Vagina (tissue), 2 donors: ENCODE measurements around the gene USP47. TPM values are rescaled to one million over a fixed set of nuclear protein-coding genes. Genes with fewer than 3 reads are reported as not detected.

Experiments
- DNase-seq, 2 donors: peaks; one replicate each; pipeline ENCODE4 v3.0.0-alpha.2; 2017; ENCODE audit errors: extremely low spot score in 2 of 2
- H3K27ac ChIP-seq: fragments of 200-600 bp; sonication (generic); one replicate; pipeline ENCODE4 v1.5.1; 2019
- H3K27me3 ChIP-seq: fragments of 200-600 bp; sonication (generic); one replicate; pipeline ENCODE4 v1.5.1; 2019
- H3K36me3 ChIP-seq, 2 donors: fragments of 200-600 bp; sonication (generic); one replicate each; pipeline ENCODE4 v1.5.1; 2017 to 2019
- H3K4me1 ChIP-seq: fragments of 200-600 bp; sonication (generic); one replicate; pipeline ENCODE4 v1.5.1; 2019
- H3K4me3 ChIP-seq, 2 donors: fragments of 200-600 bp; sonication (generic); 1 replicate in 1 of 2; 2 replicates in 1 of 2; pipeline ENCODE4 v1.5.1; 2016 to 2019
- H3K9me3 ChIP-seq: fragments of 200-600 bp; sonication (generic); one replicate; pipeline ENCODE4 v1.5.1; 2019
- POLR2A ChIP-seq, 2 donors: fragments of 450-650 bp; IDR thresholded peaks; one replicate each; pipeline ENCODE4 v1.6.1; 2017; ENCODE audit warnings: antibody characterized with exemption in 2 of 2, mild to moderate bottlenecking in 2 of 2, moderate library complexity in 2 of 2
- POLR2AphosphoS5 ChIP-seq, 2 donors: sonication (generic); formaldehyde crosslinking; IDR thresholded peaks; one replicate each; pipeline ENCODE4 v1.9.0; 2017; ENCODE audit warnings: antibody characterized with exemption in 2 of 2, mild to moderate bottlenecking in 2 of 2, low read depth in 1 of 2; ENCODE audit not compliant: insufficient read depth in 1 of 2
- intact Hi-C: fragments of 100-400 bp; cut with DNase I; formaldehyde crosslinking; loops from one replicate; pipeline ENCODE4 v1.15.1; 2023
- total RNA-seq: library from RNA; depleted of rRNA; stranded (reverse); fragments of >200 nt; gene quantifications from one replicate; pipeline ENCODE4 v1.2.3, GENCODE V29; 2016
- TF ChIP-seq, protein P1 (sequence below), 3 experiments: fragments of 450-650 bp in 2 of 3; fragments of 200-600 bp in 1 of 3; sonication (generic) in 1 of 3; IDR thresholded peaks; one replicate each; pipeline ENCODE4 v1.5.1; 2017 to 2019; ENCODE audit warnings: antibody characterized with exemption in 3 of 3, mild to moderate bottlenecking in 2 of 3, moderate library complexity in 2 of 3

USP47 gene
- total RNA-seq, 1 donor from 2014 or later = 69.2 TPM

DNA sequence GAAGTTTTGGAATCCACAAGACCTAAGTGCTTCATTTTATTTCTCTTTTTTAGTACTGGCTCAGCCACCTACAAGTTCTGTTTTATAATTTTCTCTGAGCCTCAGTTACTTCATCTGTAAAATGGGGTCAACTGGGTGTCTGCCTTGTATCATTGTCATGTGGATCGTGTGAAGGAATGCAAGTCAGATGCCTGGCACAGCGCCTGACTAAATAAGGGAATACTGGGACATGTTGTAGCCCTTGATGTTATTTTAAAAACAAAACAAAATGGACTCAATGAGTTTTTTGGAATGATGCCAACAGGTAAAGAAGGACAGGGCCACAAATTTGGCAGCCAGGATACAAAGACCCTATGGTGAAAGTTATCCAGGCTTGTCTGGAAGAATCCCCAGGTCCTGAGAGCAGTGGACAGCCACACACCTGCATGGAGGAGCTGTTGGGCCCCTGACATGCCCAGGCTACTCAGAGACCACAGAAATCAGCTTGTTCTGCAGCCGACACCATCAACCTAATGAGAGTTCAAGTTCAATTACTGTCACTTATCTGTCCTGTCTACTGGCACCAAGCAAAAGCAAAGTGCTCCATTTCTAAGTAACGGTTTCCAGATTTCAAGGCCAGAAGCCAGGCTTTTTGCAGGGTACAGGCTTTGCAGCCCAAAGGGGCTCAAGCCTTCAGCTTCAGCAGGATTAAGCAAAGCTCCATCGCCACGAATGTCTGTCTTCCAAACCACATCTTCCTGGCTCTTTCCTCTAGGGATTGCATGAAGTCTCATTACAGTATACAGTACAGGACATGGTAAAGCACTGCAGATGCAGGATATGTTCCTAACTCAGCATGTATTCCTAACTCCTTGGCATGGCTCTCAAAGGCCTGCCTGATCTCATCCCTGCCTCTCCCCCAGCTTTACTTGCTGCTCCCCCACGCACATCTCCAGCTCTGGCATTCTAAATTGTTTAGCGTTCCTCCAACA is 148.3 kb downstream of the USP47 start:
- peaks cover 34% of the 10 kb centered on the region for H3K4me1 ChIP-seq
- intact Hi-C loops = no loop called here
- DNase-seq = no peak
- H3K9me3 ChIP-seq = no peaks in the 10 kb centered on the region
- H3K4me3 ChIP-seq = no peak overlapping the region
- TF ChIP-seq, protein P1, sequence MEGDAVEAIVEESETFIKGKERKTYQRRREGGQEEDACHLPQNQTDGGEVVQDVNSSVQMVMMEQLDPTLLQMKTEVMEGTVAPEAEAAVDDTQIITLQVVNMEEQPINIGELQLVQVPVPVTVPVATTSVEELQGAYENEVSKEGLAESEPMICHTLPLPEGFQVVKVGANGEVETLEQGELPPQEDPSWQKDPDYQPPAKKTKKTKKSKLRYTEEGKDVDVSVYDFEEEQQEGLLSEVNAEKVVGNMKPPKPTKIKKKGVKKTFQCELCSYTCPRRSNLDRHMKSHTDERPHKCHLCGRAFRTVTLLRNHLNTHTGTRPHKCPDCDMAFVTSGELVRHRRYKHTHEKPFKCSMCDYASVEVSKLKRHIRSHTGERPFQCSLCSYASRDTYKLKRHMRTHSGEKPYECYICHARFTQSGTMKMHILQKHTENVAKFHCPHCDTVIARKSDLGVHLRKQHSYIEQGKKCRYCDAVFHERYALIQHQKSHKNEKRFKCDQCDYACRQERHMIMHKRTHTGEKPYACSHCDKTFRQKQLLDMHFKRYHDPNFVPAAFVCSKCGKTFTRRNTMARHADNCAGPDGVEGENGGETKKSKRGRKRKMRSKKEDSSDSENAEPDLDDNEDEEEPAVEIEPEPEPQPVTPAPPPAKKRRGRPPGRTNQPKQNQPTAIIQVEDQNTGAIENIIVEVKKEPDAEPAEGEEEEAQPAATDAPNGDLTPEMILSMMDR (IDR thresholded peaks at IDR 0.05) = no peak
- no peak for TF ChIP-seq POLR2A (IDR thresholded peaks at IDR 0.05)
- no peak for TF ChIP-seq POLR2AphosphoS5 (IDR thresholded peaks at IDR 0.05; ENCODE audit: insufficient read depth in 1 of 2, low read depth in 1 of 2)
- peak overlapping the region; percentile 64 for H3K27ac ChIP-seq
- H3K36me3 ChIP-seq = no peaks in the 10 kb centered on the region
- H3K27me3 ChIP-seq = no peaks in the 10 kb centered on the region

- H3K36me3 ChIP-seq = peaks cover 0 to 11% of the 10 kb centered on the region in 2 donors
- H3K27me3 ChIP-seq = no peaks in the 10 kb centered on the region
- intact Hi-C loops = no loop called here
- DNase-seq = peak in 1 of 2 donors; percentile 80
- TF ChIP-seq POLR2AphosphoS5 (IDR thresholded peaks at IDR 0.05; ENCODE audit: insufficient read depth in 1 of 2, low read depth in 1 of 2) (no peak), POLR2A (IDR thresholded peaks at IDR 0.05) (no peak)
- TF ChIP-seq, protein P1 (IDR thresholded peaks at IDR 0.05) = no peak
- no peak overlapping the region for H3K4me3 ChIP-seq
- H3K4me1 ChIP-seq = peaks cover 39% of the 10 kb centered on the region
- no peaks in the 10 kb centered on the region for H3K9me3 ChIP-seq
- H3K27ac ChIP-seq = no peak overlapping the region
Measured at GRCh38 chr11:11992257-11993212, 150.8 kb downstream of the USP47 start.

DNA sequence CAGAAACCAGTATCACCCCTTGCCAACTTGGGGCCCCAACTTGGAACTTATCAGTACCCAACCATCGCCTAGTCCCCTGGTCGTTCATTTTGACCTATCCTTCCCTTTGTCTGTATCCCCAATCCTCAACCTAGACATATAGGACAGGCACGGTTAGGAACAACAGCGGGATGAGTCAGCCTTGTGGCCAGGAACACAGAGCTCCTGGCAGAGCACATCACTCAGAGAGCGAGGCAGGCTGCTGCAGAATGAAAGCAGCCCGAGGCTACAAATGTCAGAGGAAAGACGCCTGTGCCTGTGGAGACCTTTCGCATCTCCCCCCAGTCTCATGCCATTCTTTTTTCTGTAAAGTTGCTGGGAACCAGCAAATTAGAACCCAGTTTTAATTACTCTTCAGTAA is 152.1 kb downstream of the USP47 start:
- H3K36me3 ChIP-seq = peaks cover 0 to 14% of the 10 kb centered on the region in 2 donors
- peaks cover 46% of the 10 kb centered on the region for H3K4me1 ChIP-seq
- TF ChIP-seq POLR2A (IDR thresholded peaks at IDR 0.05) = no peak
- TF ChIP-seq POLR2AphosphoS5 (IDR thresholded peaks at IDR 0.05; ENCODE audit: insufficient read depth in 1 of 2, low read depth in 1 of 2) = peak; percentile 32 to 44
- no peaks in the 10 kb centered on the region for H3K27me3 ChIP-seq
- no peak for DNase-seq
- peak overlapping the region; percentile 64 for H3K27ac ChIP-seq
- H3K9me3 ChIP-seq = no peaks in the 10 kb centered on the region
- H3K4me3 ChIP-seq = no peak overlapping the region
- intact Hi-C loops = no loop called here

GRCh38 chr11:11995601-11996000 is 153.8 kb downstream of the USP47 start:
- Histone ChIP-seq H3K9me3 (no peaks in the 10 kb centered on the region), H3K4me1 (peaks cover 31% of the 10 kb centered on the region), H3K4me3 (no peak overlapping the region), H3K27me3 (no peaks in the 10 kb centered on the region), H3K36me3 (peaks cover 0 to 14% of the 10 kb centered on the region in 2 donors), H3K27ac (no peak overlapping the region)
- DNase-seq = no peak
- intact Hi-C loops = no loop called here
- no peak for TF ChIP-seq POLR2AphosphoS5 (IDR thresholded peaks at IDR 0.05; ENCODE audit: insufficient read depth in 1 of 2, low read depth in 1 of 2)
- TF ChIP-seq, protein P1 (IDR thresholded peaks at IDR 0.05) = no peak

- Histone ChIP-seq H3K27me3 (no peaks in the 10 kb centered on the region), H3K9me3 (no peaks in the 10 kb centered on the region), H3K27ac (no peak overlapping the region), H3K36me3 (peaks cover 0 to 19% of the 10 kb centered on the region in 2 donors), H3K4me3 (no peak overlapping the region), H3K4me1 (peaks cover 29% of the 10 kb centered on the region)
- DNase-seq = no peak
- intact Hi-C loops = no loop called here
- TF ChIP-seq POLR2A (IDR thresholded peaks at IDR 0.05) = no peak
- TF ChIP-seq, protein P1 (IDR thresholded peaks at IDR 0.05) = no peak
- TF ChIP-seq POLR2AphosphoS5 (IDR thresholded peaks at IDR 0.05; ENCODE audit: insufficient read depth in 1 of 2, low read depth in 1 of 2) = no peak
Measured at GRCh38 chr11:11996321-11997048, 154.7 kb downstream of the USP47 start.
